HG02763 (cell line): ENCODE data around the gene UVRAG.

Experiments used
- ATAC-seq: cut with Tn5 transposase; IDR thresholded peaks from one replicate; pipeline ENCODE4 v1.9.1; 2021; ENCODE audit warnings: mild to moderate bottlenecking, moderate library complexity; ENCODE audit not compliant: unreplicated experiment

UVRAG gene

DNA sequence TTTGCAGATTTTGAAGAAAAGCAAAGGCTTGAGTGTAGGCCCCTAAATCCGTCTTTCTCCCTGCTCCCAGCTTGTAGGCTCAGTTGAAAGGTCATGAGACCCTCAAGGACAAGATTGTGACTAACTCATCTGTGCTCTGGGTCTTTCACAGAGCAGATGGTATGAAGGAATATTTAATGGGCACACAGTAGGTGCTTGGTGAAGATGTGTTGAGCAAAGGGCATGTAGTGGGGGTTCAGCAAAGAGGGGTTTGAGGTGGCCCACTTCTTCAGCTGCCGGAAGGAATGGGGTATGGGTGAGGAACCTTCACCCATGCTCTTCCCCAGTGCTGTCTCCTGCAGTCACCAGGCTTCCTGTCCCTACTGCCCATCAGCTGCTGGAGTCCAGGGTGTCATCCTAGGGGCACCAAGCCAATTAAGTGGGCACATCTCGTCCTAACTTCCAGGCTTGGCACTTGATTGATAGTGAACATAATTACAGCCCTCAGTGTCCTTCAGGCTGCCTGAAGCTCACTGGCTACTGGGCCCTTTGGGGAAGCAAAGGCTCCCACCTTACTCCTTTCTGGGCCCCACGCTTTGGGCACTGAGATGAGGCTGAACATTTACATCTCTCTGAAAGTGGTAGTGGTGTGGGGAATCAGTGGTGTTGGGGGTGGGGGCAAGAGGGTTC, 31.5 kb upstream of the UVRAG start:
- no peak for ATAC-seq

DNA sequence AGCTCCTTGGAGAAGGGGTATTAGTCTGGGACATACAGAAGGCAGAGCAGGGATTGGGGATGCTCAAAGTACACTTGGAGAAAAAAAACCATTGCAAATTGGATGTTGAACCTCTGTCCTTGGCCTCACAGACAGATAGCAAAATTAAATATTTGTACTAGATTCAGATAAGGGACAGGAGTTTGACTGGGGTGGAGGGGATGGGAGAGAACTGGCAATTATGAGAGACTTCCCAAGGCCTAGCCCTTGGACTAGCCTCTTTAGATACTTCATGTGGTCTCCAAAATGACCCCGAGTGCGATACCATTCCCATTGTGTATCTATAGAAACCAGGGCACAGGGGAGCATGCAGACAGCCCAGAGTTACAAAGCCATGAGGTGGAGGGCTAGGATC, 30.9 kb upstream of the UVRAG start:
- ATAC-seq: no peak

- ATAC-seq: no peak
Observed at GRCh38 chr11:75784506-75784905, 30.5 kb upstream of the UVRAG start.

DNA sequence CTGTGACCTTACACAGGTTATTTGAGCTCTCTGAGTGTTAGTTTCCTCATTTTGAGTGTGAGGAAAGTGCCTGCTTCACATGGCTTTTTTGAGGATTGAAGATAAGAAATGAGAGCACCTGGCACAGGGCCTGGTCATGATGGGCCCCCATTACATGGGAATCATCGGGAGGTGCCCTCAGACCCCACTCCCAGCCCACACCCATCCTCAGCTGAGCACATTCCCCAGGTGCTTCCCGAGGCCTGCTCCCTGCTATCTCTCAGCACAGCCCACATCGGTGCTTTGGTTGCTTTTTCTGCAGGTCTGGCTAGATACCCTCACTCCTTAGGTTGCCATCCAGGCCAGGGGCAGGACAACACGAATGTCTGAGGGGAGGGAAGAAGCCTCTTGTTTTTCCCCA, 29.8 kb upstream of the UVRAG start:
- ATAC-seq: no peak

DNA sequence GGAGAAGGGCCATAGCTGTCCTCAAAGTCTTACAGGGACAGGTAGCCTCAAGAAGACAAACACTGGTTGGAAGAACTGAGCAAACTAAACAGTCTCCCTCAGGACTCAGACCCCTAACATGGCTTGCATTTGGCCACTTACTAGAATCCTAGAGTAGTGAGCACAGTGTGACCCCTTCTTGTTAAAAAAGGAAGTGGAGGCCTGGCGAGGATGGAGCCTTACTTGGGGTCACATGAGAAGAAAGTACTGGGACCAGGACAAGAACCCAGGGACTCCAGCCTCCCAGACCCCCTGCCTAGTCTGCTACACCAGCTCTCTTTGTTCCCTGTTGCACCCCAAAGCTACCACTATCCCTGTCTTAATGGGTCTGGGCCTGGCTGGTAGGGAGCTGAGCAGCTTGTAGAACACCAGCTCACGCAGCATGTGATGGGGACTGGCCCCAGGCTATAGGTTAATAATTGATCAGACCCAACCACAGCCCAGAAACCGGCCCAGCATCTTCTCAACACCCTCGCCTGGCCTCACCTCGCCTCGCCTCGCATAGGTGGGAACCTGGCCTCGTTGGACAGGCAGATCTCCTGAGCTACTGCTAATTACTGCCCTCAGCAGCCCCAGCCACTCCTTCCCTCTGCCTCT, 28.8 kb upstream of the UVRAG start:
- ATAC-seq: peak; percentile 55

- no peak for ATAC-seq
Observed at GRCh38 chr11:75789521-75789920, 25.5 kb upstream of the UVRAG start.

- no peak for ATAC-seq
Observed at GRCh38 chr11:75790986-75791385, 24.0 kb upstream of the UVRAG start.

- no peak for ATAC-seq
Observed at GRCh38 chr11:75792127-75792731, 22.8 kb upstream of the UVRAG start.

- ATAC-seq: no peak
Observed at GRCh38 chr11:75792997-75793800, 21.8 kb upstream of the UVRAG start.

DNA sequence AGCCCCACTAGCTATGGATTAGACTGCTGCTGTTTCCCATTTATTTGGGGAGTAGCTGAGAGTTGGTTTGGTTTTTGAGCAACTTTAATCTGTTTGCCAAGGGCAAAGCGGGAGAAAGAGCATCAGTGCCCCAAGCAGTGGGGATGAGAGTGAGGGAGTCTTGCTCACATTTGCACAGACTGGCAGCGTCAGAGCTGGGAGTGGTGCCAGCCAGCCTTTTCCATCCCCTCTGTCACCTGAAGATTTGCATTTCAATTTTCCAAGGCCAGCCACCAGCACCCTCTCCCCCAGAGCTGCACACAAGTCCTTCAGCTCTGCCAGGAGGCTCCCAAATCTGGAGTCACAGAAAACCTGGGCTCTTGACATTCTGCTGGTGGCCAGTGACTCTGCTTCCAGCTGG, 21.0 kb upstream of the UVRAG start:
- ATAC-seq: no peak

GRCh38 chr11:75795276-75796090, 19.5 kb upstream of the UVRAG start:
- no peak for ATAC-seq

GRCh38 chr11:75796091-75796435, 18.9 kb upstream of the UVRAG start:
- no peak for ATAC-seq

GRCh38 chr11:75797116-75797515, 17.9 kb upstream of the UVRAG start:
- ATAC-seq: no peak

GRCh38 chr11:75797792-75798191, 17.2 kb upstream of the UVRAG start:
- ATAC-seq: no peak

- no peak for ATAC-seq
Observed at GRCh38 chr11:75800136-75800675, 14.8 kb upstream of the UVRAG start.

DNA sequence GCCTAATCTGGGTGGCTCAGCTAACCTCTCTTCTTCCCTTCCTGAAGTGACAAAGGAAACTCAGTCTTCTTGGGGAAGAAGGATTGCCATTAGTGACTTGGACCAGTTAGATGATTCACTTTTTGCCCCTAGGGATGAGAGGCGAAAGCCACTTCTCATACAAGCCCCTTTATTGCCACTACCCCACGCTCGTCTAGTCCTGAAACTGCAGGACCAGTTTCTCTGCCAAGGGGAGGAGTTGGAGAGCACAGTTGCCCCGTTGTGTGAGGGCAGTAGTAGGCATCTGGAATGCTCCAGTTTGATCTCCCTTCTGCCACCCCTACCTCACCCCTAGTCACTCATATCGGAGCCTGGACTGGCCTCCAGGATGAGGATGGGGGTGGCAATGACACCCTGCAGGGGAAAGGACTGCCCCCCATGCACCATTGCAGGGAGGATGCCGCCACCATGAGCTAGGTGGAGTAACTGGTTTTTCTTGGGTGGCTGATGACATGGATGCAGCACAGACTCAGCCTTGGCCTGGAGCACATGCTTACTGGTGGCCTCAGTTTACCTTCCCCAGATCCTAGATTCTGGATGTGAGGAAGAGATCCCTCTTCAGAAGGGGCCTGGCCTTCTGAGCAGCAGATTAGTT, 14.2 kb upstream of the UVRAG start:
- no peak for ATAC-seq

- ATAC-seq: peak; percentile 36
Observed at GRCh38 chr11:75801362-75802020, 13.5 kb upstream of the UVRAG start.

DNA sequence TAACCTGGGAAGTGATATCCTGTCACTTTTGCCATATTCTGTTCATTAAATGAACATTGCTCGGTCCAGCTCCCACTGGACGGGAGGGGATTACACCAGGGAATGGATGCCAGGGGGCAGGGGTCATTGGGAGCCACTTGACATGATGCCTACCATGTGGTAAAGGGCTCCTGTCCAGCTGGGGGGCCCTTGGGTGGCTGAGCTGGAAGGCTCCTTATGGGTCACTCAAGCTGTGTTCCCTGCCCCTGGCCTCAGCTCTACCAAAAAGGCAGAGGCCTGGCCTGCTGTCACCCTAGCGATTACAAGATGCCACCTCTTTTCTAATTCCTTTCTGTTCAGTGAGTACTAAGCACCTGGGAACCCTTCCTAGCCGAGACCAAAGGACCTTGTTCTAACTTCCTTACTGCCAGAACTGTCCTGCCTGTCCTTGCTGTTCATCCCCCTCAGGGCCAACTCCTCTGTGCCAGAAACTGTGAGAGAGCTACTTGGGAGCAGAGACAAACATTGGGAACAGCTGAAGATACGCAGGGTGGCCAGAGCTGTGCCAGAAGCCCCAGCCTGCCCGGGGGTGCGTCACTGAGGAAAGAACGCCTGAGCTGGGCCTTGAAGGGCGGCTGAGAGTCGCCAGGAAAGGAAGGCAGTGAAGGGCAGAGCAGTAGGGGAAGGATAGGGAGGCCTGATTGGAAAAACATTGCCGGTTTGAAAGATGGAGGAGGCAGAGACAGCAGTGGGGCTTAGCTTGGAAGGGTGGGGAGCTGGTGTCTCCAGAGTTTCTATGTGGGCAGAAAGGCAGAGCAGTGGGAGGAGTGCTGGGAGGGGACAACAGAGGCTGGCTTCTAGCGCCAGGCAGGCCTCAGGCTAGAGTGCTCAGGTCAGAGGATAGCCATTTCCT, 12.7 kb upstream of the UVRAG start:
- ATAC-seq: no peak
